22Rv1 (cell line): ENCODE measurements around the gene RAET1E.

Experiments used
- ZFX ChIP-seq: fragments of 450-650 bp; IDR thresholded peaks from 2 replicates; pipeline ENCODE4 v1.6.1; 2017; ENCODE audit warnings: antibody characterized with exemption, borderline replicate concordance
- TF ChIP-seq, protein P1 (sequence below): fragments of 450-650 bp; IDR thresholded peaks from 2 replicates; pipeline ENCODE4 v1.5.1; 2017; ENCODE audit warnings: mild to moderate bottlenecking

DNA sequence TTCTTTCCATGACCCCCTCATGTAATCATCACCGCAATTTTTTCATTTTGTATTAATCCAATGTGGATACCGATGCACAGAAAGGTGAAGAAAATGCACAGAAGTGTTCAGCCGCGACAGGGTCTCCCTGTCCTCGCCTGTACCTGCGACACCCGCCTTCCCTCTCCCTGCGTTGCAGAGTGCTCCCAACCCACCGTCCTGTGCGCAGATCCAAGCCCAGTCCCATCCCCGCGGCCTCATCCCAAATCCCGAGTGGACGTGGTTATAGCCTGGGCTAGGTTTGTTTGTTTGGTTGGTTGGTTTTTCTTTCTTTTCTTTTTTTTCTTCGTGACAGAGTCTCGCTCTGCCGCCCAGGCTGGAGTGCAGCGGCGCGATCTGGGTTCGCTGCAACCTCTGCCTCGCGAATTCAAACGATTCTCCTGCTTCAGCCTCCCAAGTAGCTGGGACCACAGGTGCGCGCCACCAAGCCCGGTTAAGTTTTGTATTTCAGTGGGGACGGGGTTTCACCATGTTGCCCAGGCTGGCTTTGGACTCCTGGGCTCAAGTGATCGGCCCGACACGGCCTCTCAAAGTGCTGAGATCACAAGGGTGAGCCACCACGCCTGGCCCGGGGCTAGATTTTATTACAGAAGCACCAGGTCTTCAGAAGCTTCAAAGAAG lies 25.5 kb upstream of the RAET1E start:
- TF ChIP-seq, protein P1, sequence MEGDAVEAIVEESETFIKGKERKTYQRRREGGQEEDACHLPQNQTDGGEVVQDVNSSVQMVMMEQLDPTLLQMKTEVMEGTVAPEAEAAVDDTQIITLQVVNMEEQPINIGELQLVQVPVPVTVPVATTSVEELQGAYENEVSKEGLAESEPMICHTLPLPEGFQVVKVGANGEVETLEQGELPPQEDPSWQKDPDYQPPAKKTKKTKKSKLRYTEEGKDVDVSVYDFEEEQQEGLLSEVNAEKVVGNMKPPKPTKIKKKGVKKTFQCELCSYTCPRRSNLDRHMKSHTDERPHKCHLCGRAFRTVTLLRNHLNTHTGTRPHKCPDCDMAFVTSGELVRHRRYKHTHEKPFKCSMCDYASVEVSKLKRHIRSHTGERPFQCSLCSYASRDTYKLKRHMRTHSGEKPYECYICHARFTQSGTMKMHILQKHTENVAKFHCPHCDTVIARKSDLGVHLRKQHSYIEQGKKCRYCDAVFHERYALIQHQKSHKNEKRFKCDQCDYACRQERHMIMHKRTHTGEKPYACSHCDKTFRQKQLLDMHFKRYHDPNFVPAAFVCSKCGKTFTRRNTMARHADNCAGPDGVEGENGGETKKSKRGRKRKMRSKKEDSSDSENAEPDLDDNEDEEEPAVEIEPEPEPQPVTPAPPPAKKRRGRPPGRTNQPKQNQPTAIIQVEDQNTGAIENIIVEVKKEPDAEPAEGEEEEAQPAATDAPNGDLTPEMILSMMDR = no peak
- TF ChIP-seq ZFX = no peak
